CD4-positive, alpha-beta T cell treated with Interleukin-17A for 4 hours (primary cell): ENCODE measurements around the gene HSPA1B.
"Not testable (repeated sequence)": the region's sequence is repeated elsewhere in the genome, so short reads cannot be mapped to it uniquely, and the experiment has no call there.

Experiments
- DNase-seq: peaks from one replicate; pipeline ENCODE4 v3.0.0-alpha.2; 2020; ENCODE audit warnings: mixed read lengths

The HSPA1B gene

DNA sequence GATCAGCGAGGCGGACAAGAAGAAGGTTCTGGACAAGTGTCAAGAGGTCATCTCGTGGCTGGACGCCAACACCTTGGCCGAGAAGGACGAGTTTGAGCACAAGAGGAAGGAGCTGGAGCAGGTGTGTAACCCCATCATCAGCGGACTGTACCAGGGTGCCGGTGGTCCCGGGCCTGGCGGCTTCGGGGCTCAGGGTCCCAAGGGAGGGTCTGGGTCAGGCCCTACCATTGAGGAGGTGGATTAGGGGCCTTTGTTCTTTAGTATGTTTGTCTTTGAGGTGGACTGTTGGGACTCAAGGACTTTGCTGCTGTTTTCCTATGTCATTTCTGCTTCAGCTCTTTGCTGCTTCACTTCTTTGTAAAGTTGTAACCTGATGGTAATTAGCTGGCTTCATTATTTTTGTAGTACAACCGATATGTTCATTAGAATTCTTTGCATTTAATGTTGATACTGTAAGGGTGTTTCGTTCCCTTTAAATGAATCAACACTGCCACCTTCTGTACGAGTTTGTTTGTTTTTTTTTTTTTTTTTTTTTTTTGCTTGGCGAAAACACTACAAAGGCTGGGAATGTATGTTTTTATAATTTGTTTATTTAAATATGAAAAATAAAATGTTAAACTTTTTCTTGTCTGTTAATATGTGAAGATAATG is 2.2 kb downstream of the HSPA1B start:
- no peak for DNase-seq

DNA sequence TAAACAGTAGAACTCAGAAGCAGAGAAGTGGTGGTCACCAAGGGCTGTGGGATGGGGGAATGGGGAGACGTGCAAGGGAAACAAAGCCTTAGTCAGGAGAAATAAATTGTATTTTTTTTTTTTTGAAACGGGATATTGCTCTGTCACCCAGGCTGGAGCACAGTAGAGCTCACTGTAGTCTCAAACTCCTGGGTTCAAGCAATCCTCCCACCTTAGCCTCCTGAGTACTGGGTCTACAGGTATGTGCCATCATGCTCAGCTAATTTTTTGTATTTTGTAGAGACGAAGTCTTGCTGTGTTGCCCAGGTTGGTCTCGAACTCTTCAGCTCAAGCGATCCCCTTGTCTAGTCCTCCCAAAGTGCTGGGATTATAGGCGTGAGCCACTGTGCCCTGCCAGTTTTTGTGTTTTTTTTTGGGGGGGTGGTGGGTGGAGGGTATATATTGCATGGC is 3.4 kb downstream of the HSPA1B start:
- DNase-seq, result no peak

DNA sequence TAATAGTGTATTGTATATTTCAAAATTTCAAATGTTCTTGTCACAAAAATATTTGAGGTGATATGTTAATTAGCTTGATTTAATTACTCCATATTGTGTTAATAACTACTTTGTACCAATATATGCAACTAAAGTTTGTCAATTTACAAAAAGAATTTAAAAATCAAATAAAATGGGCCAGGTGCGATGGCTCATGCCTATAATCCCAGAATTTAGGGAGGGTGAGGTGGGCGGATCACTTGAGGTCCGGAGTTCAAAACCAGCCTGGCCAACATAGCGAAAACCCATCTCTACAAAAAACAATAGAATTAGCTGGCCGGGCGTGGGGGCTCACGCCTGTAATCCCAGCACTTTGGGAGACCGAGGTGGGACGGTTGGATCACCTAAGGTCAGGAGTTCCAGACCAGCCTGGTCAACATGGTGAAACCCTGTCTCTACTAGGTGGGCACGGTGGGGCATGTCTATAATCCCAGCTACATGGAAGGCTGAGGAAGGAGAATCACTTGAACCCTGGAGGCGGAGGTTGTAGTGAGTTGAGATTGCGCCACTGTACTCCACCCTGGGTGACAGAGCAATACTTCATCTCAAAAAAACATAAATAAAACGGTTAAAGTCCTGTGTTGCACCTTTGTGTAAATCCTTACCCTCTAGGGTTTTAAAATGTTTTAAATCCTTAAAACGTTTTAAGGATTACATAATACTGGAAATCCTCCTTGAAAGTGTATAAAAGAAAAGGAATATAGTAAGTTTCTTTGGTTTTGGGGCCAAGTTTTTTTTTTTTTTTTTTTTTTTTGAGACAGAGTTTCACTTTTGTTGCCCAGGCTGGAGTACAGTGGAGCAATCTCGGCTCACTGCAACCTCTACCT is 4.0 kb downstream of the HSPA1B start:
- no peak for DNase-seq

DNA sequence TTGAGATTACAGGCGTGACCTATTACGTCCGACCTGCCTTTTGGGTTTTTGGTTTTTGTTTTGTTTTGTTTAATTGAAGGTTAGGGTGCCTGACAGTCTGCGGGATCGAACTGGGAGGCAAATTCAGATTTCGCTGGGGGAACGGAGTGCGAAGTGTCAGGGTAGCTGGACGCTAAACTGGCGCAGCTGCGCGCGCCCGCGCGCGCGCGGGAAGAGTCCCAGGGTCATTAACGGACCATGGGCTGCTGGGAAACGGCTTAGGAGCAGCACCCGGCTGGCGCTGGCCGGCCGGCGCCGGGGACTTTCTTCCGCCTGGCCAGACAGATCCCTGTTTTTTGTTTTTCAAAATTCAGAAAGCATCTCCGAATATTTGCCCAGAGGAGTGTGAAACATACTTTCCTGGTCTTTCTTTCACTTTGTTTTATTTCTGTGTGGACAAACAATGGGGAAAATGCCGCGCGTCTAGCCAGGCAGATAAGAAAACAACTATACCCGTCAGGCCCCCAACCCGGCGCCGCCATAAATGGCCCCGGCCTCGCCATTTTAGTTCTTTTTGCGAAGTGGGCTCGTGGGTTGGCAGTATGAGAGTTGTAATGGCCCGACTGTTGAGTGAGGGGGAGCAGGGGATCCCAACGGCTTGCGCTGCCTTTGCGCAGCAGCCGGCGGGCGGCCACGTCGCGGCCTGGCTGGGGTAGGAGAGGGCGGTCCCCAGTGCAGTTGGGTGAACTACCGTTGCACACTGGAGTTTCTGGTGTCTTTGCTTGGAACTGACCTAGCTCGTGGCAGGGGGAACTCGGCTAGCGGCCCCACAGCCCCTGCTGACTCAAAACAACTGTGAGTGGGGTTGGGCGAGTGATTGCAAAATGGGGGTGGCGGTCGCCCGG is 7.1 kb downstream of the HSPA1B start:
- DNase-seq, result peak; percentile 83

DNA sequence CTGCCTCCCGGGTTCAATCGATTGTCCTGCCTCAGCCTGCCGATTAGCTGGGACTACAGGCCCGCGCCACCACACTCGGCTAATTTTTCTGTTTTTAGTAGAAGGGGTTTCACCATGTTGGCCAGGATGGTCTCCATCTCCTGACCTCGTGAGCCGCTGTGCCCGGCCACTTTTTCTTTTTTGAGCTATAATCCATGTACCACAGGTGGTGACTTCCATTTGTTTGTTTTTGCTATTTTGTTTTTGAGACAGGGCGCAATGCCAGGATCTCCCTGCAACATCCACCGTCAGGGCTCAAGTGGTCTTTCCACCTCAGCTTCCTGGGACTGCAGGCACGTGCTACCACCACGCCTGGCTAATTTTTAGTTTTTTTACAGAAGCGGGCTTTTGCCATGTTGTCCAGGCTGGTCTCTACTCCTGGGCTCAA is 8.5 kb downstream of the HSPA1B start:
- DNase-seq, result no peak

DNA sequence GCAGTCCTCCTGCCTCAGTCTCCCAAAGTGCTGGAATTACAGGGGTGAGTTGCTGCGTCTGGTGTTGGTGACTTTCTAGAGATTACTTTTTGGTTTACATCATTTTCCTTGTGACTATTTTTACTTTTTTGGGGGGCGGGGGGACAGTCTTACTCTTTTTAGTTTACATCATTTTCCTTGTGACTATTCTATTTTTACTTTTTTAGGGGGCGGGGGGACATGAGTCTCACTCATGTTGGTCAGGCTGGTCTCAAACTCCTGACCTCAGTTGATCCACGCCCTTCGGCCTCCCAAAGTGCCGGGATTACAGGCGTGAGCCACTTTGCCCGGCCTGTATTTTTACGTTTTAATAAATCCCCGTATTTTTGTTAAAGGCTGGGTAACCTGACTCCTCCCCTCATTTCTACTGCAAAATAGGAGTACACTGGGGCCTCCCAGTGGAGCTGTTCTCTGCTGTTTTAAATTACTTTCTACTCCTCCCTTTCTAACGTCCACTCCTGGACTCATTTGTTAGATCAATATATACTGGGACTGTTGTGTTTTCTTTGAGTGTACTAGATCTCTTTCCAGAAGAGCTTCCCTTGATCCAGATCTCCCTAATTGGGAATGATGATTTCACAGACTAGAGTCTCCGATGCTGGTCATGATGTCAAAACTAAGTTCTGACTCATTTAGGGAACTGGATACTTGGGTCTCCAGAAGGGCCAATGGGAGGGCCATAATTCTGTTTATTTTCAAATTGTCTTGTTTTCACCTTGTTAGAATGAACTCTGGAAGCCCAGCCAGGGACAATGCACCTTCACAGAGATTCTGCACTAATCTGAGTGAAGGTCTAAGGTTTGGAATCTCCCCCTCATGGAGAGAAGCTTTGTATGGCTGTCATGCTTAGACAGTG is 9.2 kb downstream of the HSPA1B start:
- DNase-seq, result no peak

DNA sequence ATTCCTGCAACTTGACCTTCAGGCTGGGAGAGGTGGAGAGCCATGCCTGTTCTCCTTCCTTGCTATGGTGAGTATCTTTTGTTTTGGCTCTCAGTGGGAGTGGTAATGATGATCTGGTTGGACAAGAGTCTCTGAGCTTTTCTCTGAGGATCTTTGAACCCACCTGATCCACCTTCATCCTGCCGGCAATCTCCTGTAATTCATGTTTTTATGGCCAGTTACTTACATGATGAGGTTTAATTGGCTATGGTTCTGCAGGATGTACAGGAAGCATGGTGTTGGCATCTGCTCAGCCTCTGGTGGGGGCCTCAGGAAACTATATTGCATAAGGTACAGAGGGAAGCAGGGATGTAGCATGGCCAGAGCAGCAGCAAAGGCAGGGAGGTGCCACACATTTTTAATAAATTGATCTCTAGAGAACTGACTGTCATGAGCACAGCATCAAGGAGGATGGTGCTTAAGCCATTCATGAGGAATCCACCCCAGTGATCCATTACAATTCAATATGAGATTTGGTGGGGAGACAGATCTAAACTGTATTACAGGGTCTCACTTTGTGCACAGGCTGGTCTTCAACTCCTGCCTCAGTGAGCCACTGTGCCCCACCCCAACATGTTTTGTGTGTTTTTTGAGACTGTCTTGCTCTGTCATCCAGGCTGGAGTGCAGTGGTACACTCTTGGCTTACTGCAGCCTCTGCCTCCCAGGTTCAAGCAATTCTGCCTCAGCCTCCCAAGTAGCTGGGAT is 10.0 kb downstream of the HSPA1B start:
- DNase-seq, result no peak

DNA sequence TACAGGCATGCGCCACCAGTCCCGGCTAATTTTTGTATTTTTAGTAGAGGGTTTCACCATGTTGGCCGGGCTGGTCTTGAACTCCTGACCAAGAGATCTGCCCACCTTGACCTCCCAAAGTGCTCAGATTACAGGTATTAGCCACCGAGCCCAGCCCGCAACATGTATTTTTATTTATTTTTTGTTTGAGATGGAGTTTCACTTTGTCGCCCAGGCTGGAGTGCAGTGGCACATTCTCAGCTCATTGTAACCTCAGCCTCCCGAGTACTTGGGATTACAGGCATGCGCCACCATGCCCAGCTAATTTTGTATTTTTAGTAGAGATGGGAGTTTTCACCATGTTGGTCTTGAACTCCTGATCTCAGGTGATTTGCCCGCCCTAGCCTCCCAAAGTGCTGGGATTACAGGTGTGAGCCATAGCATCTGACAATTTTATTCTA is 10.6 kb downstream of the HSPA1B start:
- DNase-seq, result not testable (repeated sequence)

DNA sequence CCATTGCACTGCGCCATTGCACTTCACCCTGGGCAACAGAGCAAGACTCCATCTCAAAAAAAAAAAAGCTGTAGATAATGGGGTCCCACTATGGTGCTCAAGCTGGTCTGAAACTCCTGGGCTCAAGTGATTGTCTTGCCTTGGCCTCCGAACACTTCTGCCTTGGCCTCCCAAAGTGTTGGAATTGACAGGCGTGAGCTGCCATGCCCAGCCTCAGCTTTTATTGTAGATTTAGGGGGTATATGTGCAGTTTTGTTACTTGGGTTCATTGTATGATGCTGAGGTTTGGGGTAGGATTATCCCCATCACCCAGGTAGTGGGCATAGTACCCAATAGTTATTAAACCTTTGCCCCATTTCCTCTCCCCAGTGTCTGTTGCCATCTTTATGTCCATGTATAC is 11.4 kb downstream of the HSPA1B start:
- DNase-seq, result no peak

DNA sequence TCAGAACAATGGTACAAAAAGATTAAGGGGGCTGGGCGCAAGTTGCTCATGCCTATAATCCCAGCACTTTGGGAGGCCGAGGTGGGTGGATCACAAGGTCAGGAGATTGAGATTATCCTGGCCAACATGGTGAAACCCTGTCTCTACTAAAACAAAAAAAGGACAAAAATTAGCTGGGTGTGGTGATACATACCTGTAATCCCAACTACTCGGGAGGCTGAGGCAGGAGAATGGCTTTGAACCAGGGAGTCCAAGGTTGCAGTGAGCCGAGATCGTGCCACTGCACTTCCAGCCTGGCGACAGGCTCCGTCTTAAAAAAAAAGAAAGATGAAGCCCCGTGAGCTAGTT is 12.2 kb downstream of the HSPA1B start:
- not testable (repeated sequence) for DNase-seq

DNA sequence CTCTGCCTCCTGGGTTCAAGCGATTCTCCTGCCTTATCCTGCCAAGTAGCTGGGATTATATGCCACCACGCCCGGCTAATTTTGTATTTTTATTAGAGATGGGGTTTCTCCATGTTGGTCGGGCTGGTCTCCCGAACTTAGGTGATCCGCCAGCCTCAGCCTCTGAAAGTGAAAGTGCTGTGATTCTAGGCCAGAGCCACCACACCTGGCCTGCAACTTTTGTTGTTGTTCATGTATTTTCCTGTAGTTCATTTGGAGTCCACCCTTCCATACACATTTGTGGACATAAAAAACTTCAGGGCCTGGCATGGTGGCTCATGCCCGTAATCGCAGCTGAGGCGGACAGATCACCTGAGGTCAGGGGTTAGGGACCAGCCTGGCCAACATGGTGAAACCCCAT is 14.5 kb downstream of the HSPA1B start:
- no peak for DNase-seq

DNA sequence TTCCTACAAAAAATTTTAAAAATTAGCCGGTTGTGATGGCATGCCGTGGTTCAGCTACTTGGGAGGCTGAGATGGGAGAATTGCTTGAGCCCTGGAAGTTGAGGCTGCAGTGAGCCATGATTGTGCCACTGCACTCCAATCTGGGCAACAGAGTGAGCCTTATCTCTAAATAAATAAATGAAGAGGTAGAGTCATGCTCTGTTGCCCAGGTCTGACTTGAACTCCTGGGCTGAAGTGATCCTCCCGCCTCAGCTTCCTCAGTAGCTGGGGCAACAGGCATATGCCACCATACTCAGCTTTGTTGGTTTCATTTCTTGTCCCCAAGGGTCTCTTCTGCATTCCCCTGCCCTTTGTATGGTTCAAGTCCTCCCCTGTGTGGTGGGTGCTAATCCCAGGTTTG is 17.0 kb downstream of the HSPA1B start:
- DNase-seq, result no peak

DNA sequence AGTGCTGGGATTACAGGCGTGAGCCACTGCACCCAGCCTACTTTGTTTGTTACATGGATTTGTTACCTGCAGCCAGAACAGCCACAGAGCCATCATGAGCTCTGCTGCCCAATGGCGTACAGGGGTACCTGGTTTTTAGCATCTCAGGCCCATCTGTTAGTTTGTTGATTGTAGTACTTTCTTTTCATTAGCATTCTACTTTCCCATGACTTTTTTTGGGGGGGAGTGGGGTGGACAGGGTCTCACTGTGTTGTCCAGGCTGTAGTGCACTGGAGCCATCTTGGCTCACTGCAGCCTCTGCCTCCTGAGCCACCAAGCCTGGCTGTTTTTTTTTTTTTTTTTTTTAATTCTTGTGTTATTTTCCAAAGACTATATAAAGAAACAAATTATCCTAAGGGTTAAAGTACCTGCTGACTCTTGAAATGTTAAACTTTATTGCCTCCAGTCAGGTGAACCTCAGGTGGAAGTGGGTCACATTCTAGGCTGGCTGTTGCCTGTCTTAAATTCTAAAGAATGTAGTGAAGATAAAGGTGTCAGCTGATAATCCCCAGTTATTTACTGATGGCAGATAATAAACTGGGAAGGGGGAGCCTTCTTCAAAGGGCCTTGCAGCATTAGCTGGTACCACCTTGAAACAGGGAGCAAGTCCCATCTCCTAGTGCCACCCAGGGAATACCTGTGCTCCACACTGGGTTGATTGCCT is 19.9 kb downstream of the HSPA1B start:
- DNase-seq, result no peak

DNA sequence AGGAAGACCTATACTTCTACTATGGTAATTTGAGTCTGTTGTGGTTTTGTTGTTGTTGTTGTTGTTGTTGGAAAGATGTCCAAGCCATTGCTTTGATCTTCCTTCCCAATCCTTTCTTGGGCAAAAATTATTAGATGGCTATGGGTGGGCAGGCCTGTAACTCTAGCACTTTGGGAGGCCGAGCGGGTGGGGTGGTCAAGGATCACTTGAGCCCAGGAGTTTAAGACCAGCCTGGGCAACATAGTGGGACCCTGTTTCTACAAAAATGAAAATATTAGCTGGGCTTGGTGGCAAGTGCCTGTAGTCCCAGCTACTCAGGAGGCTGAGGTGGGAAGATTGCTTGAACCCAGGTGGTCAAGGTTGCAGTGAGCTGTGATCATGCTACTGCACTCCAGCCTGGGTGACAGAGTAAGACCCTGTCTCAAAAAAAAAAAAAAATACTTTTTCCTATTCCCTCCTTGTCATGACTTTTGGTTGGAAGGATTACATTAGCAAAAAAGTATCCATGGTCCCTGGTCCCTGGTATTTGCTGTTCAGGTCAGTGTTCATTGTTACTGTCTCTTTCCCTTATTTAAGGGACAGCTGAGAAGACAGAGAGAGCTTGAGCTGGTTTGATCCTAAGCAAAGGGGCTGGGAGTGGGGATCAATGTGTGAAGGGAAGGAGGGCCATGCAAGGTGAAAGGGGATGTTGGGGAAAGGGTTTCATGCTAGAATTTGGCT is 23.4 kb downstream of the HSPA1B start:
- DNase-seq, result no peak

DNA sequence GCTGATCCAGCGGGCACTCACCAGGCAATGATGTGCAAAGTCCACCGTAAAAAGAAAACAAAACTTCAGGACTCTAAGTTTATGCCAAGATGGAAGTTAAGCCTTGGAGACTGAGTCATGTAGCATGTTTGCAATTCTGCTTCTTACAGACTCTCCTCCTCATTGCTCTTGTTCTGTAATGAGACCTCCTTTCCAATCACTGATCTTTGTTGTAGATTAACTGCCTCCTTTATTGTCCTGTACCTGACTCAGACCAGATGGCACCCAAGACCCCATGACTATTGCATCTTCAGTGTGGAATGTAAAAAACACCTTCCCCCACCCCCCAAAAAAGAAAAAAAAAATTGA is 23.9 kb downstream of the HSPA1B start:
- DNase-seq, result no peak

DNA sequence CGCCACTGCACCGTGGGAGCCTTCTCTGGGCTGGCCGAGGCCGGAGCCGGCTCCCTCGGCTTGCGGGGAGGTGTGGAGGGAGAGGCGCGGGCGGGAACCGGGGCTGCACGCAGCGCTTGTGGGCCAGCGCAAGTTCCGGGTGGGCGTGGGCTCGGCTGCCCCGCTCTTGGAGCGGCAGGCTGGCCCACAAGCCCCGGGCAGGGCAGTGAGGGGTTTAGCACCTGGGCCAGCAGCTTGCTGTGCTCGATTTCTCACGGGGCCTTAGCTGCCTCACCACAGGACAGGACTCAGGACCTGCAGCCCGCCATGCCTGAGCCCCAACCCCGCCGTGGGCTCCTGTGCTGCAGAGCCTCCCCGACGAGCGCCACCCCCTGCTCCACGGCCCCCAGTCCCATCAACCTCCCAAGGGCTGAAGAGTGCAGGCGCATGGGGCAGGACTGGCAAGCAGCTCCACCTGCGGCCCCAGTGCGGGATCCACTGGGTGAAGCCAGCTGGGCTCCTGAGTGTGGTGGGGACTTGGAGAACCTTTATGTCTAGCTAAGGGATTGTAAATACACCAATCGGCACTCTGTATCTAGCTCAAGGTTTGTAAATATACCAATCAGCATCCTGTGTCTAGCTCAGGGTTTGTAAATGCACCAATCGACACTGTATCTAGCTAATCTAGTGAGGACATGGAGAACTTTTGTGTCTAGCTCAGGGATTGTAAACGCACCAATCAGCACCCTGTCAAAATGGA is 24.6 kb downstream of the HSPA1B start:
- DNase-seq, result not testable (repeated sequence)

DNA sequence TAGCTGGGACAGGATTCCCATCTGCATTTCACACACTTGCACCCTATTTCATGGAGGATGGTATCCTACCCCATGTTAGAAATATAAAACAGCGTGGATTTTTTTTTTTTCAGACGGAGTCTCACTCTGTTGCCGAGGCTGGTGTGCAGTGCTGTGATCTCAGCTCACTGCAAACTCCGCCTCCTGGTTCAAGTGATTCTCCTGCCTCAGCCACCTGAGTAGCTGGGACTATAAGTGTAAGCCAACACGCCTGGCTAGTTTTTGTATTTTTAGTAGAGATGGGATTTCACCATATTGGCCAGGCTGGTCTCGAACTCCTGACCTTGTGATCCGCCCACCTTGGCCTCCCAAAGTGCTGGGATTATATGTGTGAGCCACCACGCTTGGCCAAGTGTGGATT is 30.2 kb downstream of the HSPA1B start:
- DNase-seq, result not testable (repeated sequence)

DNA sequence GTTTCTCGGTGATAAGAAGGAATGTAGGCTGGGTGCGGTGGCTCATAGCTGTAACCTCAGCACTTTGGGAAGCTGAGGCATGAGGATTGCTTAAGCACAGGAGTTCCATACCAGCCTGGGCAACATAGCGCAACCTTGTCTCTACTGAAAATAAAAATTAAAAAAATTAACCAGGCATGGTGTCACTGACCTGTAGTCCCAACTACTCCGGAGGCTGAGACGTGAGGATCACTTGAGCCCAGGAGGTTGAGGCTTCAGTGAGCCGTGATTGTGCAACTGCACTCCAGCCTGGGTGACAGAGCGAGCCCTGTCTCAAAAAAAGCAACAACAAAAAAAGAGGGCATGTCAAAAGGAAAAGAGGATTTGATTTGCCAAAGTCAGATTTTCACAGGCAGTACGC is 31.2 kb downstream of the HSPA1B start:
- DNase-seq, result no peak

DNA sequence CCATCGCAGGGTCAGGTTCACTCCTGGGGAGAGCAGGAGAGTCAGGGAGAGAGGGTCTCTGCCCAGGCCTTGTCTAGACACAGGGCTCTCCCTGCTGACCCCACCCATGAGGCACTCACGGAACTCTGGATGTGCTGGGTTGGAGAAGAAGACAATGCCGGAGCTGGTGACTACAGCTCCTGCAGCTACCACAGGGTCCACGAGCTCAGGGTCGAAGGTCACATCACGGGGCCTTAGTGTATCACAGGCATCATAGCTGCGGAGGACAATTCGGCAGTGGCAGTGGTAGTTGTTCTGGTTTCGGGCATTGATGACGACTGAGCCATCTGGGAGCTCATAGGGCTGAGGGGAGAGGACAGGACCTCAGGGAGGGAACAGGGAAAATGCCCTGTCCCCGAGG is 32.4 kb downstream of the HSPA1B start:
- no peak for DNase-seq

DNA sequence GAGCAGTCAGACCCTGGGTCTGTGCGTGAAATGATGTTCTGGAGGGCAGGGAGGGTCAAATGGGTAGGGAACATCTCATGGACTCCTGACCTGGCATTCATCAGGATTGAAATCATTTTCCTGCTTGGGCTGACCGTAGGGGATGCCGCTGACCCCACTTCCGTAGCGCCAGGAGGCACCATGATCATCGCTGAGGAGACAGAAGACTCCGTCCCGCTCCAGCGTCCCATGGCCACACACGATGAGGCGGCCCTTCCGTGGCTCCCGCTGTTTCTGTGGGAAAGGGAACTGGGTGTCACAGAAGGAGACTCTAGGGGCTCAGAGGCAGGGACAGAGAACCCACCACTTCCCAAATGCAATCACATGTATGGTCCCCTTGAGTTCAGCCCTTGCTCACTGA is 32.8 kb downstream of the HSPA1B start:
- no peak for DNase-seq
